ENCODE results near the gene XXYLT1. TPM values are rescaled to one million over a fixed set of nuclear protein-coding genes. Genes with fewer than 3 reads are reported as not detected.

XXYLT1 gene
- total RNA-seq, 1 donor from 2014 or later, result 16.4 TPM

GRCh38 chr3:195210266-195210973, 60.5 kb downstream of the XXYLT1 start:
- H3F3A ChIP-seq (ENCODE audit: low read depth), result no peaks in the 10 kb centered on the region
- H3K79me2 ChIP-seq (ENCODE audit: low read depth), result peaks cover 52% of the 10 kb centered on the region
- Mint-ChIP-seq H3K4me1 (peaks cover 34% of the 10 kb centered on the region), H3K4me3 (peak overlapping the region; percentile 54), H3K27me3 (ENCODE audit: insufficient read depth, low read depth) (peaks cover 5% of the 10 kb centered on the region), H3K9me3 (peaks cover 7% of the 10 kb centered on the region), H3K36me3 (peaks cover 10% of the 10 kb centered on the region), H3K27ac (peak overlapping the region; percentile 97)
- H3K4me2 ChIP-seq, result no peak overlapping the region
- no peak overlapping the region for H3K4me3 ChIP-seq
- H3K9ac ChIP-seq, result no peak overlapping the region
- H3K27me3 ChIP-seq, result no peaks in the 10 kb centered on the region
- TF ChIP-seq EZH2phosphoT487 (IDR thresholded peaks at IDR 0.05), result no peak
- TF ChIP-seq CTCF (IDR thresholded peaks at IDR 0.05), result no peak
- no peak for TF ChIP-seq EZH2 (IDR thresholded peaks at IDR 0.05)
- H3K4me1 ChIP-seq, result peaks cover 8% of the 10 kb centered on the region
- H3K9me3 ChIP-seq (ENCODE audit: low read depth), result no peaks in the 10 kb centered on the region
- H4K20me1 ChIP-seq (ENCODE audit: low read depth), result peaks cover 7% of the 10 kb centered on the region
- H3K27ac ChIP-seq, result no peak overlapping the region
- no peak overlapping the region for H2AFZ ChIP-seq (replicated peaks)
- no peak for DNase-seq (ENCODE audit: low spot score)
- H3K36me3 ChIP-seq, result no peaks in the 10 kb centered on the region

- H3K9ac ChIP-seq, result no peak overlapping the region
- H3K4me3 Mint-ChIP-seq, result peak overlapping the region; percentile 54
- peak overlapping the region; percentile 97 for H3K27ac Mint-ChIP-seq
- H3K27ac ChIP-seq, result no peak overlapping the region
- H3K36me3 Mint-ChIP-seq, result peaks cover 10% of the 10 kb centered on the region
- peaks cover 52% of the 10 kb centered on the region for H3K79me2 ChIP-seq (ENCODE audit: low read depth)
- no peaks in the 10 kb centered on the region for H3F3A ChIP-seq (ENCODE audit: low read depth)
- no peaks in the 10 kb centered on the region for H3K9me3 ChIP-seq (ENCODE audit: low read depth)
- H4K20me1 ChIP-seq (ENCODE audit: low read depth), result peaks cover 7% of the 10 kb centered on the region
- no peak for DNase-seq (ENCODE audit: low spot score)
- H3K27me3 ChIP-seq, result no peaks in the 10 kb centered on the region
- peaks cover 5% of the 10 kb centered on the region for H3K27me3 Mint-ChIP-seq (ENCODE audit: insufficient read depth, low read depth)
- H3K4me1 ChIP-seq, result peaks cover 8% of the 10 kb centered on the region
- no peak overlapping the region for H2AFZ ChIP-seq (replicated peaks)
- H3K36me3 ChIP-seq, result no peaks in the 10 kb centered on the region
- H3K4me2 ChIP-seq, result no peak overlapping the region
- peaks cover 39% of the 10 kb centered on the region for H3K4me1 Mint-ChIP-seq
- TF ChIP-seq EZH2 (IDR thresholded peaks at IDR 0.05), result no peak
- TF ChIP-seq EZH2phosphoT487 (IDR thresholded peaks at IDR 0.05), result no peak
- no peak for TF ChIP-seq CTCF (IDR thresholded peaks at IDR 0.05)
- peaks cover 7% of the 10 kb centered on the region for H3K9me3 Mint-ChIP-seq
- H3K4me3 ChIP-seq, result no peak overlapping the region
Observed at GRCh38 chr3:195209847-195210265, 61.1 kb downstream of the XXYLT1 start.

GRCh38 chr3:195209083-195209846, 61.7 kb downstream of the XXYLT1 start:
- Mint-ChIP-seq H3K27ac (peak overlapping the region; percentile 72), H3K27me3 (ENCODE audit: insufficient read depth, low read depth) (peaks cover 5% of the 10 kb centered on the region), H3K4me3 (no peak overlapping the region), H3K36me3 (peaks cover 10% of the 10 kb centered on the region), H3K4me1 (peaks cover 45% of the 10 kb centered on the region), H3K9me3 (peaks cover 7% of the 10 kb centered on the region)
- Histone ChIP-seq H3K4me2 (no peak overlapping the region), H3K4me1 (peaks cover 12% of the 10 kb centered on the region), H3F3A (ENCODE audit: low read depth) (no peaks in the 10 kb centered on the region), H3K4me3 (no peak overlapping the region), H3K36me3 (no peaks in the 10 kb centered on the region), H3K27ac (no peak overlapping the region), H3K79me2 (ENCODE audit: low read depth) (peaks cover 52% of the 10 kb centered on the region), H2AFZ (replicated peaks) (no peak overlapping the region), H3K9ac (no peak overlapping the region), H3K9me3 (ENCODE audit: low read depth) (no peaks in the 10 kb centered on the region), H3K27me3 (no peaks in the 10 kb centered on the region), H4K20me1 (ENCODE audit: low read depth) (peaks cover 7% of the 10 kb centered on the region)
- DNase-seq (ENCODE audit: low spot score), result no peak
- TF ChIP-seq EZH2 (IDR thresholded peaks at IDR 0.05), result no peak
- no peak for TF ChIP-seq CTCF (IDR thresholded peaks at IDR 0.05)
- no peak for TF ChIP-seq EZH2phosphoT487 (IDR thresholded peaks at IDR 0.05)
